IMR-90 (cell line): Measurements from ENCODE around the gene EXOSC3. TPM values are rescaled to one million over a fixed set of nuclear protein-coding genes. Genes with fewer than 3 reads are reported as not detected.

Experiments
- ATAC-seq: fragments of 200-7000 bp; cut with Tn5 transposase; 2 replicates; pipeline ENCODE4 v1.9.1; 2020; ENCODE audit warnings: low read depth, mild to moderate bottlenecking, moderate library complexity
- BruUV-seq: library from RNA; stranded (reverse); fragments of 400-500 nt; replicated peaks from 2 replicates; lab custom pipeline; 2021; lab: Mats Ljungman, UMichigan
- CTCF ChIA-PET: fragments of 300-600 bp; formaldehyde crosslinking; extraction: SDS; loops from one replicate; lab custom pipeline; 2021; ENCODE audit warnings: antibody characterized with exemption; lab: Yijun Ruan, JAX
- POLR2A ChIA-PET: fragments of 300-600 bp; sonication (Branson Sonifier 250); formaldehyde crosslinking; loops from one replicate; lab custom pipeline; 2022; ENCODE audit warnings: antibody characterized with exemption; ENCODE audit not compliant: unreplicated experiment; lab: Charles Lee
- DNase-seq: peaks from one replicate; pipeline ENCODE4 v3.0.0; 2013
- H2AFZ ChIP-seq: replicated peaks from 2 replicates; pipeline ENCODE3; 2013; ENCODE audit warnings: low read length, mild to moderate bottlenecking; ENCODE audit not compliant: poor library complexity
- H2AK5ac ChIP-seq: 2 replicates; pipeline ENCODE4 v1.6.1; 2013; ENCODE audit warnings: low read depth, low read length, inconsistent platforms
- H2AK9ac ChIP-seq: replicated peaks from 2 replicates; pipeline ENCODE3; 2013; ENCODE audit warnings: mild to moderate bottlenecking, low read depth, low read length, moderate library complexity; ENCODE audit not compliant: poor library complexity
- H2BK120ac ChIP-seq: 2 replicates; pipeline ENCODE4 v1.6.1; 2013; ENCODE audit warnings: low read depth, low read length, inconsistent platforms
- H2BK15ac ChIP-seq: 3 replicates; pipeline ENCODE4 v1.6.1; 2013; ENCODE audit warnings: low read depth, low read length, inconsistent platforms
- H2BK20ac ChIP-seq: 2 replicates; pipeline ENCODE4 v1.6.1; 2013; ENCODE audit warnings: low read depth, mild to moderate bottlenecking, inconsistent platforms, low read length, moderate library complexity
- H2BK5ac ChIP-seq: 2 replicates; pipeline ENCODE4 v1.6.1; 2013; ENCODE audit warnings: mild to moderate bottlenecking, low read depth, low read length, inconsistent platforms; ENCODE audit not compliant: poor library complexity, severe bottlenecking
- H3K14ac ChIP-seq: replicated peaks from 2 replicates; pipeline ENCODE4 v1.6.1; 2013; ENCODE audit warnings: low read depth, low read length, inconsistent platforms
- H3K18ac ChIP-seq: 2 replicates; pipeline ENCODE4 v1.6.1; 2013; ENCODE audit warnings: low read depth, low read length, control low read depth
- H3K23ac ChIP-seq: 2 replicates; pipeline ENCODE4 v1.6.1; 2013; ENCODE audit warnings: low read depth, low read length, inconsistent platforms
- H3K27ac ChIP-seq: 2 replicates; pipeline ENCODE4 v1.5.1; 2013; ENCODE audit warnings: mild to moderate bottlenecking, control low read depth, low read length; ENCODE audit not compliant: insufficient read depth
- H3K27me3 ChIP-seq: 2 replicates; pipeline ENCODE4 v1.6.1; 2013; ENCODE audit warnings: low read length; ENCODE audit not compliant: control insufficient read depth, insufficient read depth
- H3K36me3 ChIP-seq: 2 replicates; pipeline ENCODE4 v1.6.1; 2013; ENCODE audit warnings: low read length, mixed read lengths; ENCODE audit not compliant: control insufficient read depth, insufficient read depth
- H3K4ac ChIP-seq: 2 replicates; pipeline ENCODE4 v1.6.1; 2013; ENCODE audit warnings: low read depth, low read length, inconsistent platforms
- H3K4me1 ChIP-seq: 2 replicates; pipeline ENCODE4 v1.6.1; 2013; ENCODE audit warnings: low read length, mixed read lengths; ENCODE audit not compliant: control insufficient read depth, insufficient read depth
- H3K4me2 ChIP-seq: 2 replicates; pipeline ENCODE4 v1.6.1; 2013; ENCODE audit warnings: low read depth, mild to moderate bottlenecking, control low read depth, low read length, moderate library complexity
- H3K4me3 ChIP-seq: 2 replicates; pipeline ENCODE4 v1.5.1; 2013; ENCODE audit warnings: low read depth, mild to moderate bottlenecking, control low read depth, low read length, moderate library complexity; ENCODE audit not compliant: insufficient read depth
- H3K56ac ChIP-seq: 2 replicates; pipeline ENCODE4 v1.6.1; 2013; ENCODE audit warnings: low read length, inconsistent platforms; ENCODE audit not compliant: insufficient read depth; ENCODE audit errors: extremely low read depth
- H3K79me1 ChIP-seq, 2 experiments: 2 replicates each; pipeline ENCODE4 v1.6.1; 2013; ENCODE audit warnings: low read length in 2 of 2, inconsistent platforms in 1 of 2, low read depth in 1 of 2
- H3K9ac ChIP-seq: 2 replicates; pipeline ENCODE4 v1.6.1; 2013; ENCODE audit warnings: low read depth, low read length, control low read depth
- H3K9me1 ChIP-seq: 2 replicates; pipeline ENCODE4 v1.6.1; 2013; ENCODE audit warnings: low read length, inconsistent platforms; ENCODE audit not compliant: insufficient read depth
- H3K9me3 ChIP-seq: 2 replicates; pipeline ENCODE4 v1.6.1; 2013; ENCODE audit warnings: low read length; ENCODE audit not compliant: control insufficient read depth, insufficient read depth
- H4K20me1 ChIP-seq: 2 replicates; pipeline ENCODE4 v1.6.1; 2013; ENCODE audit warnings: low read length, inconsistent platforms; ENCODE audit not compliant: insufficient read depth
- H4K5ac ChIP-seq: 2 replicates; pipeline ENCODE4 v1.6.1; 2013; ENCODE audit warnings: mild to moderate bottlenecking, low read depth, low read length, control low read depth
- H4K8ac ChIP-seq, 2 experiments: 2 replicates each; pipeline ENCODE4 v1.6.1; 2013; ENCODE audit warnings: low read depth in 2 of 2, low read length in 2 of 2, control low read depth in 1 of 2, inconsistent platforms in 1 of 2
- H4K91ac ChIP-seq: 2 replicates; pipeline ENCODE4 v1.6.1; 2013; ENCODE audit warnings: low read depth, low read length, inconsistent platforms; ENCODE audit not compliant: insufficient read depth
- FOS ChIP-seq: fragments of 150-350 bp; IDR thresholded peaks from 2 replicates; pipeline ENCODE4 v1.6.1; 2016; ENCODE audit warnings: low read depth, low read length
- WGBS, 2 experiments: methylation state at CpG; one replicate each; pipeline versions ENCODE4 v1.1.5 to v1.1.7; 2013; ENCODE audit warnings: missing lambda C conversion rate in 2 of 2; ENCODE audit not compliant: insufficient read length in 1 of 2; ENCODE audit errors: extremely low coverage in 2 of 2; 5-methylcytosine and 5-hydroxymethylcytosine counted together
- dilution Hi-C: fragments of 300-500 bp; cut with HindIII; formaldehyde crosslinking; loops from one replicate; pipeline ENCODE4 v1.14.3; 2018; ENCODE audit warnings: low sequenced_read_pairs; ENCODE audit not compliant: unreplicated experiment
- in situ Hi-C: fragments of 300-500 bp; cut with MboI; formaldehyde crosslinking; loops from 3 replicates; pipeline ENCODE4 v1.14.3; 2019; ENCODE audit warnings: low sequenced_read_pairs, inconsistent platforms, mixed read lengths
- intact Hi-C: fragments of 100-400 bp; cut with micrococcal nuclease; formaldehyde crosslinking; loops from 2 replicates; pipeline ENCODE4 v1.10.0; 2022
- polyA plus RNA-seq, 3 experiments: library from polyadenylated mRNA; depleted of rRNA; stranded (reverse); fragments of >200 nt; gene quantifications; 2 replicates each; pipeline ENCODE4 v1.2.3, GENCODE V29; 2012; ENCODE audit warnings: low replicate concordance in 1 of 3
- total RNA-seq: library from RNA; depleted of rRNA; stranded (reverse); fragments of >200 nt; gene quantifications from 2 replicates; pipeline ENCODE4 v1.2.3, GENCODE V29; 2012

The EXOSC3 gene
- total and polyA plus RNA-seq, 2 of the 4 experiments (the other 2 are of a cell fraction), result 27.1 to 28.9 TPM

DNA sequence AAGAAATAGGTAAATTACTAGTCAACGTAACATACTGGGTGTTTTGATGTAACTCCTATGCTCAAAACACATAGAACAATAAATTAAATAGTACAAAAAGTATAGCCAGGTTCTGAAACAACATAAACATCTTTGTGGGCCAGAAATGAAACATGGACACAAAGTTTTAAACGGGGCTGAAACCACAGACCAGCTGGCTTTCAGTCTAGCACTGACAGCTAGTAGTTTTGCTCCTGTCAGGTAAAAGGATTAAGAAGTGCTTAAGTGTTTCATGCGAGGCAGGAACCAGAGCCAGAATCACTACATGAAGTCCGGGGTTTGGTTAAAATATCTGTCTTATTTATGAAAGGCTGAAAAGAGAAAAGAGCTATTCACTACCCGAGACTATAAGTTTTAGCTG lies 35.3 kb upstream of the EXOSC3 start:
- dilution Hi-C loops, result no loop called here
- in situ Hi-C loops, result no loop called here
- no CpG with 5 or more reads among the region's 5 CpGs for WGBS, 2 experiments
- H4K20me1 ChIP-seq, result no peaks in the 10 kb centered on the region; the same call in 1 of the 2 replicates
- H3K79me1 ChIP-seq, result peaks cover 16 to 23% of the 10 kb centered on the region in 2 experiments
- H3K9me1 ChIP-seq, result no peaks in the 10 kb centered on the region
- H3K18ac ChIP-seq, result no peak overlapping the region
- H2AK9ac ChIP-seq, result no peak overlapping the region
- H3K4me2 ChIP-seq, result no peak overlapping the region
- no peaks in the 10 kb centered on the region for H3K9me3 ChIP-seq
- H2BK120ac ChIP-seq, result no peak overlapping the region
- no peak overlapping the region for H3K9ac ChIP-seq
- H2BK15ac ChIP-seq, result no peak overlapping the region
- H3K4me3 ChIP-seq, result no peak overlapping the region
- no peak for TF ChIP-seq FOS
- no peak overlapping the region for H2BK20ac ChIP-seq
- H3K27me3 ChIP-seq, result no peaks in the 10 kb centered on the region
- no peak overlapping the region for H3K56ac ChIP-seq
- H2AFZ ChIP-seq, result no peak overlapping the region
- no peak overlapping the region for H3K23ac ChIP-seq
- no peaks in the 10 kb centered on the region for H3K4me1 ChIP-seq
- no peak overlapping the region for H2BK5ac ChIP-seq
- no peak overlapping the region for H4K91ac ChIP-seq
- no peak overlapping the region for H4K8ac ChIP-seq
- no TSS peak for BruUV-seq
- H3K27ac ChIP-seq, result no peak overlapping the region
- DNase-seq (no peak), ATAC-seq (no peak)
- no peak overlapping the region for H3K14ac ChIP-seq
- no peak overlapping the region for H2AK5ac ChIP-seq
- no peak overlapping the region for H4K5ac ChIP-seq
- intact Hi-C loops, result no loop called here
- H3K4ac ChIP-seq, result no peak overlapping the region
- ChIA-PET POLR2A (no interaction called here), CTCF (interaction anchor here (1.6 kb wide), 1 partner anchor 13 kb away, joined by 6 read pairs; no protein-coding TSS in a partner anchor)
- peaks cover 7% of the 10 kb centered on the region for H3K36me3 ChIP-seq
